Measurements from ENCODE around the gene GALNS. TPM values are rescaled to one million over a fixed set of nuclear protein-coding genes. Genes with fewer than 3 reads are reported as not detected.

GALNS gene
- total and polyA plus RNA-seq, 4 donors = 6.8 to 20.6 (median 10.8) TPM

DNA sequence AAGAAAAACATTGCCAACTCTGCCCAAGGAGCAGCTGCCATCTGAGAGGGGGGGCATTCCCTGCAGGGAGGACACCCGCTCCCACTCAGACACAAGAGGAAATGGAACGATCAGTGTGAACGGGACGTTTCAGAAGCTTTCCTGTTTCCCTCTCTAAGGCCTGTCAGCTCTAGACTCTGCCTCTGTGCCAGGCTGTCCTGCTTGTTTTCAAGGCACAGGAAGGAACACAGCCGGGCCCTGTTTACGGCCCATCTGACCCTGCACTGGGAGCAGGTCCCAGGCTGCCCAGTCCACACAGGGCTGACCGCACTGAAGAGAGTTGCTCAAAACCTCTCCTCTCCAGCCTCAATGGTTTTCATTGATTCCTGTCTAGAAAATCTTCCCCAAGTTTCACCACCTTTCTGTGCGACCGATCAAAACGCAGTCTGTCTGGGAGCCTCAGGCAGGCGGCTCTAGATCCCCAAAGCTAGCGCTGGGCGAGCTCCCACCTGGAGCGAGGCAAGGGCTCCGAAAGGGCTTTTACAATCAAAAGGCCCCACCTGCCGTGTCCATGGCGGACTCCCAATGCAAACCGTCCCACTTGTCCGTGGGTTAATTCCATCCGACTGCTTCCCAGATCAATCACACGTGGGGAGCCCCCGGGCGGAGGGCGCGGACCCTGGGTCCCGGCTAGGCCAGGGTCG is 73.2 kb downstream of the GALNS start:
- Histone ChIP-seq H3K27me3 (ENCODE audit: control insufficient read depth in 4 of 4, insufficient read depth in 4 of 4, low read length in 3 of 4) (no peaks in the 10 kb centered on the region), H3K4me1 (ENCODE audit: control insufficient read depth in 4 of 4, insufficient read depth in 4 of 4, low read length in 3 of 4) (peaks cover 19 to 69% (median 46%) of the 10 kb centered on the region in 4 donors), H3K4me3 (ENCODE audit: low read depth in 1 of 3, low read length in 3 of 3) (peak overlapping the region; percentile 24 to 91 (median 57)), H3K36me3 (ENCODE audit: control insufficient read depth in 4 of 4, insufficient read depth in 3 of 4, low read depth in 1 of 4, low read length in 3 of 4) (no peaks in the 10 kb centered on the region), H3K9me3 (ENCODE audit: control insufficient read depth in 4 of 4, low read length in 3 of 4) (no peaks in the 10 kb centered on the region), H3K27ac (ENCODE audit: low read depth in 1 of 2, low read length in 2 of 2) (peak overlapping the region; percentile 50 to 90), H3K9ac (ENCODE audit: low read depth in 1 of 2, low read length in 2 of 2) (peak overlapping the region; percentile 5 to 24)
- WGBS = 34% methylated on average over 27 of the region's 27 CpGs
- DNase-seq (ENCODE audit: low spot score) = no peak
- TF ChIP-seq, protein P1, sequence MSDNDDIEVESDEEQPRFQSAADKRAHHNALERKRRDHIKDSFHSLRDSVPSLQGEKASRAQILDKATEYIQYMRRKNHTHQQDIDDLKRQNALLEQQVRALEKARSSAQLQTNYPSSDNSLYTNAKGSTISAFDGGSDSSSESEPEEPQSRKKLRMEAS (IDR thresholded peaks at IDR 0.05) = no peak
- TF ChIP-seq GABPA (IDR thresholded peaks at IDR 0.05 in 1 of 2, conservative IDR thresholded peaks at IDR 0.05 in 1 of 2) = peak in 1 of 2 donors; percentile 21
- no peak for TF ChIP-seq FOXA1 (IDR thresholded peaks at IDR 0.05)
- TF ChIP-seq RAD21 (IDR thresholded peaks at IDR 0.05) = peak in 1 of 2 donors; percentile 20
- peak in 1 of 2 donors; percentile 30 for TF ChIP-seq RXRA (IDR thresholded peaks at IDR 0.05)
- peak; percentile 39 for TF ChIP-seq NR2F2 (IDR thresholded peaks at IDR 0.05)
- TF ChIP-seq FOXA2 (IDR thresholded peaks at IDR 0.05) = no peak
- TF ChIP-seq, protein P2, sequence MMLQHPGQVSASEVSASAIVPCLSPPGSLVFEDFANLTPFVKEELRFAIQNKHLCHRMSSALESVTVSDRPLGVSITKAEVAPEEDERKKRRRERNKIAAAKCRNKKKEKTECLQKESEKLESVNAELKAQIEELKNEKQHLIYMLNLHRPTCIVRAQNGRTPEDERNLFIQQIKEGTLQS (IDR thresholded peaks at IDR 0.05) = no peak
- TF ChIP-seq HNF4A (conservative IDR thresholded peaks at IDR 0.05) = peak in 1 of 2 donors; percentile 35
- TF ChIP-seq HNF4G (IDR thresholded peaks at IDR 0.05) = no peak

DNA sequence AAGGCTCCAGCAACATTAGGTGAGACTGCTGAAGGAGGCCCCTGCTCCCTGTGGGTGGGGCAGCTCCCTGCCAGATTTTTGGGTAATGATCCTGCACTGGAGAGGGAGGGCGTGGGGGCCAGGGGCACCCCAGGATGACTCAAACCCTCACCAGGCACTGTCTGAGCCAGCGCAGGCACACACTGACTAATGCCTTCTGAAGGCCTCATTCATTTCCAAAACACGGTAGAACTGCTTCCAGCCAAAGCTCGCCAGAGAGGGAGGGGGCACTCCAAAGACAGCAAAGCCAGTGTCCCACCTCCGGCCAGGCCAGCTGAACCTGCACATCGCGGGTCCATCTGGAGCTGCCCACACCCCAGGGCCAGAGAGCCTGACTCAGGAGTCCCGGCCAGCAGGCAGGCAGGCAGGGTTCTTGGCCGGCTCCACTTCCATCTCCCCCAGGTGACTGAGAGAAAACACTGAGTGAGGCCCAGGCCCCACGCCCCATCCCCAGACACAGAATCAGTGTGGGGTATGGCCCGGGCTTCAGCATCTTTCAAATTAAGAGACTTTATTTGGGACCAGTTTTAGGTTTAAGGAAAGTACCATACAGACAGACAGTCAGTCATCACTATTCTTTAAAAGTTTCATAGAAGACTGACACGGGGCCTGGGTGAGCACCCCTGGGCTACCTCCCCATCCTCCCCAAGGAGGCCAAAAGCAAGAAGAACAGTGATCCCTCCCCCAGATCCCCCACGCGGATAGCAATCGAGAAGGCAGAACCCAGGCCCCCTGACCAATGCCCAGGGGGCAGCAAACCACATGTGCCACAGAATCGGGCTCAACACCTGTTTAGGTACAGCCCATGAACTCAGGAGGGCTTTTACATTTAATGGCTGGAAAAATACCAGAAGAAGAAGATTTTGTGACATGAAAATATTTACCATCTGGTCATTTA is 74.0 kb downstream of the GALNS start:
- Histone ChIP-seq H3K27me3 (ENCODE audit: control insufficient read depth in 4 of 4, insufficient read depth in 4 of 4, low read length in 3 of 4) (no peaks in the 10 kb centered on the region), H3K4me1 (ENCODE audit: control insufficient read depth in 4 of 4, insufficient read depth in 4 of 4, low read length in 3 of 4) (peaks cover 19 to 64% (median 41%) of the 10 kb centered on the region in 4 donors), H3K9me3 (ENCODE audit: control insufficient read depth in 4 of 4, low read length in 3 of 4) (no peaks in the 10 kb centered on the region), H3K36me3 (ENCODE audit: control insufficient read depth in 4 of 4, insufficient read depth in 3 of 4, low read depth in 1 of 4, low read length in 3 of 4) (no peaks in the 10 kb centered on the region), H3K27ac (ENCODE audit: low read depth in 1 of 2, low read length in 2 of 2) (peak overlapping the region; percentile 50 to 90), H3K9ac (ENCODE audit: low read depth in 1 of 2, low read length in 2 of 2) (peak overlapping the region; percentile 6 to 49), H3K4me3 (ENCODE audit: low read depth in 1 of 3, low read length in 3 of 3) (peak overlapping the region in 1 of 3 donors; percentile 24)
- WGBS = 76% methylated on average over 16 of the region's 16 CpGs
- TF ChIP-seq, protein P1 (IDR thresholded peaks at IDR 0.05) = no peak
- TF ChIP-seq HNF4A (conservative IDR thresholded peaks at IDR 0.05) = no peak
- TF ChIP-seq RAD21 (IDR thresholded peaks at IDR 0.05) = no peak
- TF ChIP-seq, protein P2 (IDR thresholded peaks at IDR 0.05) = no peak
- no peak for TF ChIP-seq GABPA (IDR thresholded peaks at IDR 0.05 in 1 of 2, conservative IDR thresholded peaks at IDR 0.05 in 1 of 2)
- TF ChIP-seq TAF1 (conservative IDR thresholded peaks at IDR 0.05) = no peak
- TF ChIP-seq RXRA (IDR thresholded peaks at IDR 0.05) = no peak
- TF ChIP-seq, protein P3, sequence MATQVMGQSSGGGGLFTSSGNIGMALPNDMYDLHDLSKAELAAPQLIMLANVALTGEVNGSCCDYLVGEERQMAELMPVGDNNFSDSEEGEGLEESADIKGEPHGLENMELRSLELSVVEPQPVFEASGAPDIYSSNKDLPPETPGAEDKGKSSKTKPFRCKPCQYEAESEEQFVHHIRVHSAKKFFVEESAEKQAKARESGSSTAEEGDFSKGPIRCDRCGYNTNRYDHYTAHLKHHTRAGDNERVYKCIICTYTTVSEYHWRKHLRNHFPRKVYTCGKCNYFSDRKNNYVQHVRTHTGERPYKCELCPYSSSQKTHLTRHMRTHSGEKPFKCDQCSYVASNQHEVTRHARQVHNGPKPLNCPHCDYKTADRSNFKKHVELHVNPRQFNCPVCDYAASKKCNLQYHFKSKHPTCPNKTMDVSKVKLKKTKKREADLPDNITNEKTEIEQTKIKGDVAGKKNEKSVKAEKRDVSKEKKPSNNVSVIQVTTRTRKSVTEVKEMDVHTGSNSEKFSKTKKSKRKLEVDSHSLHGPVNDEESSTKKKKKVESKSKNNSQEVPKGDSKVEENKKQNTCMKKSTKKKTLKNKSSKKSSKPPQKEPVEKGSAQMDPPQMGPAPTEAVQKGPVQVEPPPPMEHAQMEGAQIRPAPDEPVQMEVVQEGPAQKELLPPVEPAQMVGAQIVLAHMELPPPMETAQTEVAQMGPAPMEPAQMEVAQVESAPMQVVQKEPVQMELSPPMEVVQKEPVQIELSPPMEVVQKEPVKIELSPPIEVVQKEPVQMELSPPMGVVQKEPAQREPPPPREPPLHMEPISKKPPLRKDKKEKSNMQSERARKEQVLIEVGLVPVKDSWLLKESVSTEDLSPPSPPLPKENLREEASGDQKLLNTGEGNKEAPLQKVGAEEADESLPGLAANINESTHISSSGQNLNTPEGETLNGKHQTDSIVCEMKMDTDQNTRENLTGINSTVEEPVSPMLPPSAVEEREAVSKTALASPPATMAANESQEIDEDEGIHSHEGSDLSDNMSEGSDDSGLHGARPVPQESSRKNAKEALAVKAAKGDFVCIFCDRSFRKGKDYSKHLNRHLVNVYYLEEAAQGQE (IDR thresholded peaks at IDR 0.05) = no peak
- TF ChIP-seq FOXA2 (IDR thresholded peaks at IDR 0.05) = no peak
- TF ChIP-seq, protein P4, sequence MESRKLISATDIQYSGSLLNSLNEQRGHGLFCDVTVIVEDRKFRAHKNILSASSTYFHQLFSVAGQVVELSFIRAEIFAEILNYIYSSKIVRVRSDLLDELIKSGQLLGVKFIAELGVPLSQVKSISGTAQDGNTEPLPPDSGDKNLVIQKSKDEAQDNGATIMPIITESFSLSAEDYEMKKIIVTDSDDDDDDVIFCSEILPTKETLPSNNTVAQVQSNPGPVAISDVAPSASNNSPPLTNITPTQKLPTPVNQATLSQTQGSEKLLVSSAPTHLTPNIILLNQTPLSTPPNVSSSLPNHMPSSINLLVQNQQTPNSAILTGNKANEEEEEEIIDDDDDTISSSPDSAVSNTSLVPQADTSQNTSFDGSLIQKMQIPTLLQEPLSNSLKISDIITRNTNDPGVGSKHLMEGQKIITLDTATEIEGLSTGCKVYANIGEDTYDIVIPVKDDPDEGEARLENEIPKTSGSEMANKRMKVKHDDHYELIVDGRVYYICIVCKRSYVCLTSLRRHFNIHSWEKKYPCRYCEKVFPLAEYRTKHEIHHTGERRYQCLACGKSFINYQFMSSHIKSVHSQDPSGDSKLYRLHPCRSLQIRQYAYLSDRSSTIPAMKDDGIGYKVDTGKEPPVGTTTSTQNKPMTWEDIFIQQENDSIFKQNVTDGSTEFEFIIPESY (IDR thresholded peaks at IDR 0.05) = no peak
- no peak for TF ChIP-seq HNF4G (IDR thresholded peaks at IDR 0.05)
- TF ChIP-seq YY1 (IDR thresholded peaks at IDR 0.05) = no peak
- TF ChIP-seq, protein P5, sequence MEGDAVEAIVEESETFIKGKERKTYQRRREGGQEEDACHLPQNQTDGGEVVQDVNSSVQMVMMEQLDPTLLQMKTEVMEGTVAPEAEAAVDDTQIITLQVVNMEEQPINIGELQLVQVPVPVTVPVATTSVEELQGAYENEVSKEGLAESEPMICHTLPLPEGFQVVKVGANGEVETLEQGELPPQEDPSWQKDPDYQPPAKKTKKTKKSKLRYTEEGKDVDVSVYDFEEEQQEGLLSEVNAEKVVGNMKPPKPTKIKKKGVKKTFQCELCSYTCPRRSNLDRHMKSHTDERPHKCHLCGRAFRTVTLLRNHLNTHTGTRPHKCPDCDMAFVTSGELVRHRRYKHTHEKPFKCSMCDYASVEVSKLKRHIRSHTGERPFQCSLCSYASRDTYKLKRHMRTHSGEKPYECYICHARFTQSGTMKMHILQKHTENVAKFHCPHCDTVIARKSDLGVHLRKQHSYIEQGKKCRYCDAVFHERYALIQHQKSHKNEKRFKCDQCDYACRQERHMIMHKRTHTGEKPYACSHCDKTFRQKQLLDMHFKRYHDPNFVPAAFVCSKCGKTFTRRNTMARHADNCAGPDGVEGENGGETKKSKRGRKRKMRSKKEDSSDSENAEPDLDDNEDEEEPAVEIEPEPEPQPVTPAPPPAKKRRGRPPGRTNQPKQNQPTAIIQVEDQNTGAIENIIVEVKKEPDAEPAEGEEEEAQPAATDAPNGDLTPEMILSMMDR (IDR thresholded peaks at IDR 0.05; ENCODE audit: low read depth, low read length, missing input control) = no peak
- TF ChIP-seq JUND (IDR thresholded peaks at IDR 0.05) = no peak
- TF ChIP-seq NR2F2 (IDR thresholded peaks at IDR 0.05) = no peak
- TF ChIP-seq EGR1 (IDR thresholded peaks at IDR 0.05; ENCODE audit: low read depth in 2 of 2) = no peak
- TF ChIP-seq SP1 (IDR thresholded peaks at IDR 0.05) = no peak
- peak; percentile 36 for DNase-seq (ENCODE audit: low spot score)
